Measurements from ENCODE around the gene NAALADL2.
"Not testable (repeated sequence)": the region's sequence is repeated elsewhere in the genome, so short reads cannot be mapped to it uniquely, and the experiment has no call there.

The NAALADL2 gene

GRCh38 chr3:175343946-175344345 is 484.8 kb downstream of the NAALADL2 start:
- DNase-seq (ENCODE audit: low read depth in 1 of 2, low spot score in 1 of 2) = no peak
- TF ChIP-seq JUND (IDR thresholded peaks at IDR 0.05; ENCODE audit: low read depth) = no peak
- in situ Hi-C loops (cut with HindIII; ENCODE audit: low pct_unique_long_range_greater_than_20kb, low sequenced_read_pairs) = no loop called here

- DNase-seq (ENCODE audit: low read depth in 1 of 2, low spot score in 1 of 2) = peak; percentile 43 to 74
- in situ Hi-C loops (cut with HindIII; ENCODE audit: low pct_unique_long_range_greater_than_20kb, low sequenced_read_pairs) = no loop called here
- TF ChIP-seq JUND (IDR thresholded peaks at IDR 0.05; ENCODE audit: low read depth) = no peak
Observed at GRCh38 chr3:175346573-175347356, 487.6 kb downstream of the NAALADL2 start.

GRCh38 chr3:175349168-175349567 is 490.0 kb downstream of the NAALADL2 start:
- in situ Hi-C loops (cut with HindIII; ENCODE audit: low pct_unique_long_range_greater_than_20kb, low sequenced_read_pairs) = no loop called here
- no peak for DNase-seq (ENCODE audit: low read depth in 1 of 2, low spot score in 1 of 2)
- TF ChIP-seq JUND (IDR thresholded peaks at IDR 0.05; ENCODE audit: low read depth) = no peak

- no peak for DNase-seq (ENCODE audit: low read depth in 1 of 2, low spot score in 1 of 2)
- in situ Hi-C loops (cut with HindIII; ENCODE audit: low pct_unique_long_range_greater_than_20kb, low sequenced_read_pairs) = no loop called here
Observed at GRCh38 chr3:175355801-175356335, 496.7 kb downstream of the NAALADL2 start.

GRCh38 chr3:175356899-175357324 is 497.8 kb downstream of the NAALADL2 start:
- DNase-seq (ENCODE audit: low read depth in 1 of 2, low spot score in 1 of 2) = no peak
- TF ChIP-seq JUND (IDR thresholded peaks at IDR 0.05; ENCODE audit: low read depth) = no peak
- in situ Hi-C loops (cut with HindIII; ENCODE audit: low pct_unique_long_range_greater_than_20kb, low sequenced_read_pairs) = no loop called here

More at GRCh38 chr3:175355801-175356335, 496.7 kb downstream of the NAALADL2 start:
- no peak for TF ChIP-seq JUND (IDR thresholded peaks at IDR 0.05; ENCODE audit: low read depth)

- no peak for TF ChIP-seq JUND (IDR thresholded peaks at IDR 0.05; ENCODE audit: low read depth)
- no peak for DNase-seq (ENCODE audit: low read depth in 1 of 2, low spot score in 1 of 2)
- in situ Hi-C loops (cut with HindIII; ENCODE audit: low pct_unique_long_range_greater_than_20kb, low sequenced_read_pairs) = no loop called here
Observed at GRCh38 chr3:175357758-175358157, 498.6 kb downstream of the NAALADL2 start.

DNA sequence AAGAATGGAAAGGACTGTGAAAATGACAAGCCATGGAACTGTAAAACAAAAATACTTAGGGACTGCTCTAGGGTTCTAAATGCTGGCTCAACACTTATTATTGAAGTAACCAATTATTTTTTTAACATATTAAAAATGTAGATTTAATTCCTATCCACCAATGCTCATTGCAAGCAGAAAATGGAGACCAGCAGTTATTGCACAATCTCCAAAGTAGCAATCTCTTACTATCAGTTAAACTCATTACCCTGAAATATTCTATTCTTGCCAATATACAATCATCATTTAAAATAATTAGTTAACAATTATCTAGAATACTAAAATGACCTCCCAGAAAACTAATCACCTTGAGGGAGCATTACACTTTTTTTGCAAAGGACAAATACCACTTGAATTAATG is 499.8 kb downstream of the NAALADL2 start:
- DNase-seq (ENCODE audit: low read depth in 1 of 2, low spot score in 1 of 2) = no peak
- in situ Hi-C loops (cut with HindIII; ENCODE audit: low pct_unique_long_range_greater_than_20kb, low sequenced_read_pairs) = no loop called here
- TF ChIP-seq JUND (IDR thresholded peaks at IDR 0.05; ENCODE audit: low read depth) = no peak

GRCh38 chr3:175370426-175370825 is 511.3 kb downstream of the NAALADL2 start:
- DNase-seq (ENCODE audit: low read depth in 1 of 2, low spot score in 1 of 2); in situ Hi-C loops (cut with HindIII; ENCODE audit: low pct_unique_long_range_greater_than_20kb, low sequenced_read_pairs): not testable (repeated sequence)

DNA sequence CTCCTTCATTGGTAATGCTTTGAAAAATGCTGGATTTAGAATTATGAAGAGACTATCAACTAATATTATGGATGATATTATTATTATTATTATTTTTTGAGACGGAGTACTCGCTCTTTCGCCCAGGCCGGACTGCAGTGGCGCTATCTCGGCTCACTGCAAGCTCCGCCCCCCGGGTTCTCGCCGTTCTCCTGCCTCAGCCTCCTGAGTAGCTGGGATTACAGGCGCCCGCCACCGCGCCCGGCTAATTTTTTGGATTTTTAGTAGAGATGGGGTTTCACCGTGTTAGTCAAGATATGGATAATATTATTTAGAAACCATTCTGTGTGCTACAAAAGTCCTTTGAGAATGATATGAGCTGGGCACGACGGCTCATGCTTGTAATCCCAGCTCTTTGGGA is 512.1 kb downstream of the NAALADL2 start:
- DNase-seq (ENCODE audit: low read depth in 1 of 2, low spot score in 1 of 2); in situ Hi-C loops (cut with HindIII; ENCODE audit: low pct_unique_long_range_greater_than_20kb, low sequenced_read_pairs): not testable (repeated sequence)

DNA sequence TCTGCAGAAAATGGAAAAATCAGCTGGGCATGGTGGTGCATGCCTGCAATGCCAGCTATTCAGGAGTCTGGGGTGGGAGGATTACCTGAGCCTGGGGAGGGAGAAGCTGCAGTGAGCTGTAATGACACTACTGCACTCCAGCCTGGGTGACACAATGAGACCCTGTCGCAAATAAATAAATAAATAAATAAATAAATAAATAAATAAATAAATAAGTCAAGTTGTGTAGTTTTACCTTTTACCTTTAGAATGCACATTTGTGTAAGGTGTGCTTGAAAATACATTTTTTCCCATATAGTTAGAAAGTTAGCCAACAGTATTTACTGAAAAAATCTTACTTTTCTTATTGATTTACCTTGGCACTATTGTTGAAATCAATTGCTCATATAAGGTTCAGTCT is 515.6 kb downstream of the NAALADL2 start:
- no peak for DNase-seq (ENCODE audit: low read depth in 1 of 2, low spot score in 1 of 2)
- no peak for TF ChIP-seq JUND (IDR thresholded peaks at IDR 0.05; ENCODE audit: low read depth)
- in situ Hi-C loops (cut with HindIII; ENCODE audit: low pct_unique_long_range_greater_than_20kb, low sequenced_read_pairs) = no loop called here

DNA sequence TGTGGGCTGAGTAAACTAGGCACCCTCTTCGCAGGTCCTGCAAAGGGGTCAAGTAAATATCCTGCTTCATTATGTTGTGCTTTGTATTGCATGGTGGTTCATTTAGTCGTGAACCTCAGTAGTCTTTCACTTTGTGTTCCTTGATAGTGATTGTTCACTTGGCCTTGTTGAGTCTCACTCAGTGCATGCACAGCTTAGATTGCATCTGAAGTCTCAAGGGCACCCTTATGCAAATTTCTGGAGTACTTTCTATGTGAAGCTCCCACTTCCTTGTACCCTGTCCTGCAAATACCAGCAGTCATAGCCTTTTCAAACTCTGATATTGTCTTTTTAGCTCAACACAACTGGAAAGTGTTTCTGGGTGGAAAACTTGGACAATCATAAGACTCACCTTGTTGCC is 519.2 kb downstream of the NAALADL2 start:
- in situ Hi-C loops (cut with HindIII; ENCODE audit: low pct_unique_long_range_greater_than_20kb, low sequenced_read_pairs) = no loop called here
- no peak for DNase-seq (ENCODE audit: low read depth in 1 of 2, low spot score in 1 of 2)
- no peak for TF ChIP-seq JUND (IDR thresholded peaks at IDR 0.05; ENCODE audit: low read depth)

GRCh38 chr3:175381685-175382084 is 522.6 kb downstream of the NAALADL2 start:
- no peak for DNase-seq (ENCODE audit: low read depth in 1 of 2, low spot score in 1 of 2)
- TF ChIP-seq JUND (IDR thresholded peaks at IDR 0.05; ENCODE audit: low read depth) = no peak
- in situ Hi-C loops (cut with HindIII; ENCODE audit: low pct_unique_long_range_greater_than_20kb, low sequenced_read_pairs) = no loop called here

DNA sequence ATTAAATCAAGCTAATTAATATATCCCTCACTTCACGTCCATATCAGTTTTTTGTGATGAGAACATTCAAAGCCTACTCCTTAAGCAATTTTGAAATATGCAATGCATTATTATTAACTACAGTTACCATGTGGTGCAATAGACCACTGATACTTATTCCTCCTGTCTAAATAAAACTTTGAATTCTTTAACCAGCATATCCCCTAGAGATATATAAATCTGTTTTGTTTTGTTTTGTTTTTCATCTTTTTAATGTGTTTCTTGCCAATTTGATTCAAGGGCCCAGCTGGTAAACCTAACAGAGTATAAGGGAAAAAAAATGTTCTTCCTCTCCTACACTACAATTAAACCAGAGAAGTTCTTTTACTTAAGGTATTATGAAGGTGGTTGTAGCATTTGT is 524.2 kb downstream of the NAALADL2 start:
- TF ChIP-seq JUND (IDR thresholded peaks at IDR 0.05; ENCODE audit: low read depth) = no peak
- no peak for DNase-seq (ENCODE audit: low read depth in 1 of 2, low spot score in 1 of 2)
- in situ Hi-C loops (cut with HindIII; ENCODE audit: low pct_unique_long_range_greater_than_20kb, low sequenced_read_pairs) = no loop called here

- TF ChIP-seq JUND (IDR thresholded peaks at IDR 0.05; ENCODE audit: low read depth) = no peak
- DNase-seq (ENCODE audit: low read depth in 1 of 2, low spot score in 1 of 2) = no peak
- in situ Hi-C loops (cut with HindIII; ENCODE audit: low pct_unique_long_range_greater_than_20kb, low sequenced_read_pairs) = no loop called here
Observed at GRCh38 chr3:175383813-175384212, 524.7 kb downstream of the NAALADL2 start.
